GM18526 (cell line): ENCODE measurements around the gene SORCS2.

Experiments used
- POLR2A ChIP-seq: IDR thresholded peaks from 3 replicates; pipeline ENCODE4 v1.6.1; 2011; ENCODE audit not compliant: insufficient read length; ENCODE audit errors: extremely low read depth

SORCS2 gene

DNA sequence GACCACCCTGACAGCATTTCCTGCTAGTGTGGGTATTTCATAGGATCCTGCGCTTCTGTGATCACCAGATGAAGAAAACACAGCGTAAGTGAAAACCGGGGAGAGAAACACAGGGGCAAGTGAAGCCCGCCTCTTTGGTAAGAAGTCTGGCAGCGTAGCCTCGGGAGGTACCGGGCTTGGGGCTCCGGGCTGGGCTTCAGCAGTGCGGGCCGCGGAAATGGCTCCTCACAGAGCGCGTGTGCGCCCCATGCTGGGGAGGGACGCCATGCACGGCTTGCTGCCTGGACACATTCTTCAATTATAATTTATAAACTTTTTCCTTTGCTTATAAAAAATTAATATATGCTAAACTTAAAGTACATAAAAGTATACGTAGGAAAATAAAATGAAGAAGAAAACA, 595.9 kb downstream of the SORCS2 start:
- no peak for TF ChIP-seq POLR2A

DNA sequence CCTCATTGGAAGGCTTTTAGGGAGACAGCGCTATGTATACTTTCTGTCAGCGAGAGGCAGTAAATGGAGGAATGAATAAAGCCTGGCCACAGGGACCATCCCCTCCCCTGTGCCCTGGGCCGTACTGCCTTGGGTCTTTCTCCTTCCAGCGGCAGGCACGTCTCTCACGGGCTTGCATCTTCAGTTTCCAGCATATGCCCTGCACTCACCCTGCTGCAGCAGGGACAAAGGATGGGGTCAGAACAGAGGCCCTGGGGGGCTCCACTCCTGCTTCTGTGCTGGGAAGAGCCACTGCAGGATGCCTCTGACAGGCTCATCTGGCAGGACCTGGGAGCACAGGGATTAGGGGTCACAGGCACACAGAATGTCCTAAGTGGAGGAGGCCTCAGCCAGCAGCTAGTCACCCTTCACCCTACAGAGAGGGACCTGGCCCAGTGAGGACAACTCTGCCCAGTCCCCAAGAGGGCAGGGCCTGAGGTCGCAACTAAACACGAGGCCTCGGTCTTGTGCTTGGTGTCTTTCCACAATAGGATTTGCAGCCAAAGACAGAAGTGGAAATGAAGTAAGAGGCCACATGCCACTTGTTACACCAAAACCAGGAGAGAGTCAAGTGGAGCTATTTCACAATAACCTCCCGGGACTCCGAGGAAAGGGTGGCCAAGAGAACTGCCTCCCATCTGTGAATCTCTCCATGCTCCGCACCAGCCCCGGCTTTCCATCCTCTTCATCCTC, 596.5 kb downstream of the SORCS2 start:
- no peak for TF ChIP-seq POLR2A

DNA sequence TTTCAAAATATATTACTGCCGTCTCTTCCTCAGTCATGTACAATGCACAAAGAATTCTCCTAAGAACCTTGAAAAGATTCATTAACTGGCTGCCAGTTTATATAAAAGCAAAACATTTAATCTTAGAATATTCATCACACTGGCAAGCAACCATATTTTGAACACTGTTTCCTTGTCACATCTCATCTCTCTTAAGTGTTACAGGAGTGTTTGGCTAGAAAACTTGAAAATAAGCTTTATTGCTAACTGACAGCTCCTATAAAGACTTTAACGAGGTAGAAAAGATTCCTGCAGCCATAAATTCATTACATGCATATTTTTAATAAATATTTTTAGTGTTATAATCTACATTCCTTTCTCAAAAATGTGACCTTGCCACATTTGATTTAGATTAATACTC, 597.7 kb downstream of the SORCS2 start:
- TF ChIP-seq POLR2A = no peak

- no peak for TF ChIP-seq POLR2A
Observed at GRCh38 chr4:7790999-7791398, 598.7 kb downstream of the SORCS2 start.
